ENCODE data around the gene FNDC3A. TPM values are rescaled to one million over a fixed set of nuclear protein-coding genes. Genes with fewer than 3 reads are reported as not detected.
A peak's percentile ranks its signal among the peaks of the same experiment; 100 is the strongest.

The FNDC3A gene
- total and polyA plus RNA-seq, 4 experiments from 2014 or later = 4.6 to 44.4 (median 28.1) TPM

DNA sequence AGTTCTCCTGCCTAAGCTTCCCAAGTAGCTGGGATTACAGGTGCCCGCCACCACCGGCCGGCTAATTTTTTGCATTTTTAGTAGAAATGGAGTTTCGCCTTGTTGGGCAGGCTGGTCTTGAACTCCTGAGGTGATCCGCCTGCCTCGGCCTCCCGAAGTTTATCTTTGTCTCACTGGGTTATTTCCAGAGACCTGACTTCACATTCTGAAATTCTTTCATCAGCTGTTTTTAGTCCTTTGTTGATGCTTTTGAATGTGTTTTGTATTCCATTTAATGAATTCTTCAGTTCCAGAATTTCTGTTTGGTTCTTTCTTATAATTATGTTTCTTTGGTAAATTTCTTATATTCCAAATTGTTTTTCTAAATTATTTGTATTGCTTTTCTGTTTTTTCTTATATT is 189.0 kb downstream of the FNDC3A start:
- no peaks in the 10 kb centered on the region for H3K27me3 ChIP-seq (ENCODE audit: insufficient read depth, low read length)
- H3K4me3 ChIP-seq (ENCODE audit: low read length in 2 of 2) = no peak overlapping the region
- H3K36me3 Mint-ChIP-seq = peaks cover 76 to 78% of the 10 kb centered on the region in 2 donors
- DNase-seq = no peak
- H3K36me3 ChIP-seq (ENCODE audit: insufficient read depth, low read length) = peaks cover 34% of the 10 kb centered on the region
- CTCF ChIA-PET (ENCODE audit: partially characterized antibody) = no interaction called here
- intact Hi-C loops (cut with micrococcal nuclease) = no loop called here
- peaks cover 2 to 20% (median 15%) of the 10 kb centered on the region in 8 donors for H3K9me3 Mint-ChIP-seq
- POLR2A ChIA-PET (ENCODE audit: partially characterized antibody) = no interaction called here
- no peak overlapping the region for H3K4me3 Mint-ChIP-seq
- no peaks in the 10 kb centered on the region for H3K4me1 ChIP-seq (ENCODE audit: insufficient read depth, low read length)
- H3K4me1 Mint-ChIP-seq = peaks cover 5 to 28% (median 14%) of the 10 kb centered on the region in 4 donors
- H3K27me3 Mint-ChIP-seq = no peaks in the 10 kb centered on the region
- no peak overlapping the region for H3K27ac Mint-ChIP-seq
- H3K27ac ChIP-seq (ENCODE audit: low read depth, low read length) = no peak overlapping the region
- H3K9me3 ChIP-seq (ENCODE audit: control insufficient read depth in 1 of 2, low read length in 2 of 2) = peaks cover 0 to 12% of the 10 kb centered on the region in 2 donors

DNA sequence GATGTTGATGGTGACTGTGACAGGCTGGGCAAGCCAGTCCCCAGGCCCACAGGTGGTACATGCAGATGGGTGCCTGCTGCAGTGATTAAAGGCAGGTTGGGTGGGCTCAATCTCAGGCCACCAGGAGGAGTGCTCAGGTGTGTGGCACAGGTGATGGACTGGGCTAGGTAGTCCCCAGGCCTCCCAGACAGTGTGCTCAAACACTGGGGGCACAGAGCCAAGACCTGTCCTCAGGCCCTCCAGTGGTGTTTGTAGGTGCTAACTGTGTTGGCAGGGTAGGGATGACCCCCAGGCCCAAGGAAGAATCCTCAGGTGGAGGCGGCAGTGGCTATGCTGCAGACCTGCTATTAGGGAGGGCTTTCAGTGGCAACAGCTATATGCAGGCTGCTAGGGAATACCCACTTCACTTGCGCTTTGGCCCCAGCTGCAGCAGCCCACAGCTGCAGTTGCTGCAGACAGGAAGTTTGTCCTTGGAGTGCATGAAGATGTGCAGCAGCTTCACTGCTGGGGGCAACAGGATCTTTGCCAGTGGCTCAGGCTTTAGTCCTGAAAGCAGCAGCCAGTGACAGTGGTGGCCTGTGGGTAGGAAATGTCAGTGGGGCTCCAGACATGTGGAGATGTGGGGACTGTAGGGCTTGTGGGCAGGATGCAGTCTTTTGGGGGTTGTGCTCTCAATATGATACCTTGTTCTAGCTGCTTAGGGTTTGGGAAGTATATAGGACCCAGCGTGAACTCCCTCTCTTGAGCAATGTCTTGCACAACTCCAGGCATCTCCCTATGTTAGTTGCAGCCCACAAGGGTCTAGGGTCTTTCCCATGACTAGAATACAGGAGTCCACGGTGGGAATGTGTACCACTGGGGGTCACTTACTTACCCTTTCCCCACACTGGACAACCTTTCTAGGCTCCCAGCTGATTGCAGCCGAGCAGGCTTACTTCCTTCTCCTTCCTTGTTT is 190.4 kb downstream of the FNDC3A start:
- peak in 1 of 5 donors; percentile 23 for DNase-seq
- Mint-ChIP-seq H3K4me1 (peaks cover 4 to 24% (median 10%) of the 10 kb centered on the region in 4 donors), H3K9me3 (peaks cover 2 to 19% (median 15%) of the 10 kb centered on the region in 8 donors), H3K4me3 (no peak overlapping the region), H3K36me3 (peaks cover 75% of the 10 kb centered on the region in 2 donors), H3K27me3 (no peaks in the 10 kb centered on the region), H3K27ac (peak overlapping the region in 1 of 7 donors; percentile 64)
- ChIA-PET CTCF (ENCODE audit: partially characterized antibody) (no interaction called here), POLR2A (ENCODE audit: partially characterized antibody) (no interaction called here)
- intact Hi-C loops (cut with micrococcal nuclease) = no loop called here
- Histone ChIP-seq H3K27me3 (ENCODE audit: insufficient read depth, low read length) (no peaks in the 10 kb centered on the region), H3K36me3 (ENCODE audit: insufficient read depth, low read length) (peaks cover 34% of the 10 kb centered on the region), H3K27ac (ENCODE audit: low read depth, low read length) (no peak overlapping the region), H3K4me3 (ENCODE audit: low read length in 2 of 2) (no peak overlapping the region), H3K4me1 (ENCODE audit: insufficient read depth, low read length) (no peaks in the 10 kb centered on the region), H3K9me3 (ENCODE audit: control insufficient read depth in 1 of 2, low read length in 2 of 2) (peaks cover 0 to 12% of the 10 kb centered on the region in 2 donors)

- POLR2A ChIA-PET (ENCODE audit: partially characterized antibody) = no interaction called here
- DNase-seq = no peak
- Histone ChIP-seq H3K36me3 (ENCODE audit: insufficient read depth, low read length) (peaks cover 18% of the 10 kb centered on the region), H3K9me3 (ENCODE audit: control insufficient read depth in 1 of 2, low read length in 2 of 2) (no peaks in the 10 kb centered on the region), H3K4me3 (ENCODE audit: low read length in 2 of 2) (no peak overlapping the region), H3K27me3 (ENCODE audit: insufficient read depth, low read length) (no peaks in the 10 kb centered on the region), H3K4me1 (ENCODE audit: insufficient read depth, low read length) (no peaks in the 10 kb centered on the region), H3K27ac (ENCODE audit: low read depth, low read length) (no peak overlapping the region)
- no peak overlapping the region for H3K4me3 Mint-ChIP-seq
- intact Hi-C loops (cut with micrococcal nuclease) = no loop called here
- peak overlapping the region in 1 of 7 donors; percentile 19 for H3K27ac Mint-ChIP-seq
- peaks cover 52 to 62% of the 10 kb centered on the region in 2 donors for H3K36me3 Mint-ChIP-seq
- H3K27me3 Mint-ChIP-seq = no peaks in the 10 kb centered on the region
- peaks cover 0 to 6% (median under 1%) of the 10 kb centered on the region in 4 donors for H3K4me1 Mint-ChIP-seq
- no peaks in the 10 kb centered on the region for H3K9me3 Mint-ChIP-seq
- CTCF ChIA-PET (ENCODE audit: partially characterized antibody) = no interaction called here
These were observed 195.6 kb downstream of the FNDC3A start for GRCh38 chr13:49171359-49171758.

DNA sequence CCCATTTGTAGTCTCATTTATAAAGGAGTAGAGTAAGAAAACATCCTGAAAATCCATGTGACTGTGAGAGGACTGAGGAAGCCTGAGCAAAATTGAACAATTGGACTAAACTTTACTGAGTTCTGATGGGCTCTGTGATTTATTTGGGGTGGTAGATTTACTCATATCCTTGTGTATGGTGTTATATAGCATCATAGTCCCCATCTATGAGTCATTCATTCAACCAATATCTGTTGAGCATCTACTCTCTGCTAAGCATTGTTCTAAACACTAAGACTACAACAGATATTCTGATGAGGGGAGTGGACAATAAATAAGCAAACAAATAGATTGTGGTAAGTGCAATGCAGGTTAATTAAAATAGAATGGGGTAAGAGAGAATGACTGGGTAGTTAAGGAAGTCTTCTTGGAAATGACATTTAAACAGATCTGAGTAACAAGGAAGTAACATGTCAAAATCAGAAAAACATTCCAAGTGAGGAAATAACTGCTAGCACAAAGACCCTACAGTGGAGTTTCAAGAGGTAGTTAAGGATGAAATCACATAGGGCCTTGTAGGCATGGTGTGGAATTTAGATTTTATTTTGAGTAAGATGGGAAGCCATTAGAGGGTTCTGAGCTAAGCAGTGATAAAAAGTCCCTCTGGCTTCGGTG is 208.1 kb downstream of the FNDC3A start:
- no peaks in the 10 kb centered on the region for H3K4me1 ChIP-seq (ENCODE audit: insufficient read depth, low read length)
- POLR2A ChIA-PET (ENCODE audit: partially characterized antibody) = no interaction called here
- H3K27ac ChIP-seq (ENCODE audit: low read depth, low read length) = no peak overlapping the region
- no peak overlapping the region for H3K4me3 ChIP-seq (ENCODE audit: low read length in 2 of 2)
- no peak for DNase-seq
- no peaks in the 10 kb centered on the region for H3K9me3 ChIP-seq (ENCODE audit: control insufficient read depth in 1 of 2, low read length in 2 of 2)
- CTCF ChIA-PET (ENCODE audit: partially characterized antibody) = no interaction called here
- no peak overlapping the region for H3K27ac Mint-ChIP-seq
- H3K36me3 Mint-ChIP-seq = peaks cover 49 to 52% of the 10 kb centered on the region in 2 donors
- H3K4me1 Mint-ChIP-seq = peaks cover 0 to 1% (median 0%) of the 10 kb centered on the region in 4 donors
- H3K27me3 ChIP-seq (ENCODE audit: insufficient read depth, low read length) = no peaks in the 10 kb centered on the region
- peaks cover 0 to 2% (median 0%) of the 10 kb centered on the region in 8 donors for H3K9me3 Mint-ChIP-seq
- intact Hi-C loops (cut with micrococcal nuclease) = no loop called here
- H3K4me3 Mint-ChIP-seq = no peak overlapping the region
- peaks cover 40% of the 10 kb centered on the region for H3K36me3 ChIP-seq (ENCODE audit: insufficient read depth, low read length)
- no peaks in the 10 kb centered on the region for H3K27me3 Mint-ChIP-seq

GRCh38 chr13:49184621-49185020 is 208.9 kb downstream of the FNDC3A start:
- Histone ChIP-seq H3K4me3 (ENCODE audit: low read length in 2 of 2) (no peak overlapping the region), H3K27me3 (ENCODE audit: insufficient read depth, low read length) (no peaks in the 10 kb centered on the region), H3K9me3 (ENCODE audit: control insufficient read depth in 1 of 2, low read length in 2 of 2) (no peaks in the 10 kb centered on the region), H3K4me1 (ENCODE audit: insufficient read depth, low read length) (no peaks in the 10 kb centered on the region), H3K36me3 (ENCODE audit: insufficient read depth, low read length) (peaks cover 35% of the 10 kb centered on the region), H3K27ac (ENCODE audit: low read depth, low read length) (no peak overlapping the region)
- intact Hi-C loops (cut with micrococcal nuclease) = no loop called here
- no peak overlapping the region for H3K4me3 Mint-ChIP-seq
- no peaks in the 10 kb centered on the region for H3K27me3 Mint-ChIP-seq
- ChIA-PET CTCF (ENCODE audit: partially characterized antibody) (interaction anchor here (1.1 kb wide), 1 partner anchor 8 kb away, joined by 3 read pairs; no protein-coding TSS in a partner anchor), POLR2A (ENCODE audit: partially characterized antibody) (no interaction called here)
- H3K9me3 Mint-ChIP-seq = peaks cover 0 to 2% (median 0%) of the 10 kb centered on the region in 8 donors
- H3K27ac Mint-ChIP-seq = no peak overlapping the region
- peaks cover 48 to 51% of the 10 kb centered on the region in 2 donors for H3K36me3 Mint-ChIP-seq
- DNase-seq = no peak
- peaks cover 0 to under 1% (median 0%) of the 10 kb centered on the region in 4 donors for H3K4me1 Mint-ChIP-seq

- no peak overlapping the region for H3K27ac ChIP-seq (ENCODE audit: low read depth, low read length)
- Mint-ChIP-seq H3K4me1 (no peaks in the 10 kb centered on the region), H3K27ac (peak overlapping the region in 3 of 7 donors; percentile 7 to 70 (median 33)), H3K4me3 (no peak overlapping the region), H3K36me3 (peaks cover 44 to 48% of the 10 kb centered on the region in 2 donors), H3K9me3 (peaks cover 0 to 2% (median 0%) of the 10 kb centered on the region in 8 donors), H3K27me3 (no peaks in the 10 kb centered on the region)
- peaks cover 33% of the 10 kb centered on the region for H3K36me3 ChIP-seq (ENCODE audit: insufficient read depth, low read length)
- H3K4me3 ChIP-seq (ENCODE audit: low read length in 2 of 2) = no peak overlapping the region
- no peaks in the 10 kb centered on the region for H3K9me3 ChIP-seq (ENCODE audit: control insufficient read depth in 1 of 2, low read length in 2 of 2)
- CTCF ChIA-PET (ENCODE audit: partially characterized antibody) = interaction anchor here (1.1 kb wide), 1 partner anchor 9 kb away, joined by 3 read pairs; no protein-coding TSS in a partner anchor
- DNase-seq = no peak
- intact Hi-C loops (cut with micrococcal nuclease) = no loop called here
- no peaks in the 10 kb centered on the region for H3K27me3 ChIP-seq (ENCODE audit: insufficient read depth, low read length)
- POLR2A ChIA-PET (ENCODE audit: partially characterized antibody) = no interaction called here
- H3K4me1 ChIP-seq (ENCODE audit: insufficient read depth, low read length) = no peaks in the 10 kb centered on the region
These were observed 209.6 kb downstream of the FNDC3A start for GRCh38 chr13:49185264-49185663.

DNA sequence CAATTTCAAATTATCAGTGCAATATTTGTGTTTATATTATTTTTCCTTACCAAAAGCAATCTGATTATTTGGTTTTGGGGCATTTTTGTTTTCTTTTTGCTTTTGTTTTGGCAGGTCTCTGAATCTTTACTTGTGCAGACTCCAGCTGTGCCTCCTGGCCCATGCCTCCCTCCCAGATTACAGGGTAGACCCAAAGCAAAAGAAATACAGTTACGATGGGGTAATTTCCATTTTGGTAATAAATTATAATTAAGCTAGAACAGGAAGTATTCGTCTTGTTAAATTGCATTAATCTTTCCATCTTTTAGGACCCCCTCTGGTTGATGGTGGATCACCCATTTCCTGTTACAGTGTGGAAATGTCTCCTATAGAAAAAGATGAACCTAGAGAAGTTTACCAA is 215.2 kb downstream of the FNDC3A start:
- intact Hi-C loops (cut with micrococcal nuclease) = no loop called here
- no peaks in the 10 kb centered on the region for H3K4me1 Mint-ChIP-seq
- DNase-seq = no peak
- H3K27ac Mint-ChIP-seq = peak overlapping the region in 2 of 7 donors; percentile 22 to 32
- H3K9me3 Mint-ChIP-seq = no peaks in the 10 kb centered on the region
- Histone ChIP-seq H3K27me3 (ENCODE audit: insufficient read depth, low read length) (no peaks in the 10 kb centered on the region), H3K4me1 (ENCODE audit: insufficient read depth, low read length) (no peaks in the 10 kb centered on the region), H3K36me3 (ENCODE audit: insufficient read depth, low read length) (peaks cover 47% of the 10 kb centered on the region), H3K4me3 (ENCODE audit: low read length in 2 of 2) (no peak overlapping the region), H3K9me3 (ENCODE audit: control insufficient read depth in 1 of 2, low read length in 2 of 2) (no peaks in the 10 kb centered on the region), H3K27ac (ENCODE audit: low read depth, low read length) (no peak overlapping the region)
- peaks cover 42 to 61% of the 10 kb centered on the region in 2 donors for H3K36me3 Mint-ChIP-seq
- no peaks in the 10 kb centered on the region for H3K27me3 Mint-ChIP-seq
- POLR2A ChIA-PET (ENCODE audit: partially characterized antibody) = no interaction called here
- CTCF ChIA-PET (ENCODE audit: partially characterized antibody) = no interaction called here
- H3K4me3 Mint-ChIP-seq = peak overlapping the region in 1 of 8 donors; percentile 31

All from CD4-positive, alpha-beta memory T cell (primary cell).